ENCODE results near the gene MARS1.

The MARS1 gene

GRCh38 chr12:57452937-57453509, 34.8 kb upstream of the MARS1 start:
- TF ChIP-seq CTCF (conservative IDR thresholded peaks at IDR 0.05; ENCODE audit: control insufficient read depth, insufficient read depth, low read depth, low read length): peak; percentile 96
- H3K4me3 ChIP-seq (ENCODE audit: control insufficient read depth, low read depth, low read length): no peak overlapping the region
- DNase-seq (ENCODE audit: low read depth): peak; percentile 76

- no peak for TF ChIP-seq CTCF (conservative IDR thresholded peaks at IDR 0.05; ENCODE audit: control insufficient read depth, insufficient read depth, low read depth, low read length)
- no peak for DNase-seq (ENCODE audit: low read depth)
- no peak overlapping the region for H3K4me3 ChIP-seq (ENCODE audit: control insufficient read depth, low read depth, low read length)
Observed at GRCh38 chr12:57454213-57454565, 33.7 kb upstream of the MARS1 start.

- H3K4me3 ChIP-seq (ENCODE audit: control insufficient read depth, low read depth, low read length): no peak within 1 kb of the TSS
- peak; percentile 86 for DNase-seq (ENCODE audit: low read depth)
- TF ChIP-seq CTCF (conservative IDR thresholded peaks at IDR 0.05; ENCODE audit: control insufficient read depth, insufficient read depth, low read depth, low read length): no peak
Observed at GRCh38 chr12:57454566-57455373, 33.1 kb upstream of the MARS1 start, which contains the start of gene INHBE. TSS of gene INHBE (plus strand) at chr12:57455307. CDS start at chr12:57455537, 230 bp downstream.

- no peak overlapping the region for H3K4me3 ChIP-seq (ENCODE audit: control insufficient read depth, low read depth, low read length)
- no peak for TF ChIP-seq CTCF (conservative IDR thresholded peaks at IDR 0.05; ENCODE audit: control insufficient read depth, insufficient read depth, low read depth, low read length)
- no peak for DNase-seq (ENCODE audit: low read depth)
Observed at GRCh38 chr12:57455374-57456144, 32.3 kb upstream of the MARS1 start.

GRCh38 chr12:57456145-57456700, 31.6 kb upstream of the MARS1 start:
- peak; percentile 55 for TF ChIP-seq CTCF (conservative IDR thresholded peaks at IDR 0.05; ENCODE audit: control insufficient read depth, insufficient read depth, low read depth, low read length)
- DNase-seq (ENCODE audit: low read depth): peak; percentile 24
- H3K4me3 ChIP-seq (ENCODE audit: control insufficient read depth, low read depth, low read length): no peak overlapping the region

- no peak for DNase-seq (ENCODE audit: low read depth)
- no peak for TF ChIP-seq CTCF (conservative IDR thresholded peaks at IDR 0.05; ENCODE audit: control insufficient read depth, insufficient read depth, low read depth, low read length)
- no peak overlapping the region for H3K4me3 ChIP-seq (ENCODE audit: control insufficient read depth, low read depth, low read length)
Observed at GRCh38 chr12:57456737-57457490, 31.0 kb upstream of the MARS1 start.
